NCI-H345 treated with DMSO at 0.1 percent for 48 hours (cell line): Measurements from ENCODE around the gene HECA.
"Not testable (repeated sequence)": the region's sequence is repeated elsewhere in the genome, so short reads cannot be mapped to it uniquely, and the experiment has no call there.

Experiments
- DNase-seq: peaks from one replicate; lab custom pipeline; 2025; ENCODE audit not compliant: unreplicated experiment; lab: John Stamatoyannopoulos, UW

The HECA gene

DNA sequence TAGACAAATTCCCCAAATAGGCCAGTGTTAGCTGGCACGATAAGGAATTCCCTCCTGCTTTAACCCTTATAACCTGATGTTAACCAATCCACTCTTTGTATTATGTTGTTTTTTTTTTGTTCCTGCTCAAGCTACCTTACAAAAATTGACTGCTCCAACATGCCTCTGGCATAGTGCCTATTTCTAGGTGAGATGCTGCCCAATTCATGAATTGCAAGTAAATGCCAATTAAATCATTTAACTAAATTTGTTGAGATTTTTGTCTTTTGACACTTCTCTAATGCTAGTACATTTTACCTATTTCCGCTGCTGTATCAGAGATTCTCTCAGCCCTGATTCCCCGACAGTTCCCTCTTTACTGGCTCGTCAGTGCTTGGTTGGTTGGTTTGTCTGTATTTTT, 66.5 kb downstream of the HECA start:
- no peak for DNase-seq

DNA sequence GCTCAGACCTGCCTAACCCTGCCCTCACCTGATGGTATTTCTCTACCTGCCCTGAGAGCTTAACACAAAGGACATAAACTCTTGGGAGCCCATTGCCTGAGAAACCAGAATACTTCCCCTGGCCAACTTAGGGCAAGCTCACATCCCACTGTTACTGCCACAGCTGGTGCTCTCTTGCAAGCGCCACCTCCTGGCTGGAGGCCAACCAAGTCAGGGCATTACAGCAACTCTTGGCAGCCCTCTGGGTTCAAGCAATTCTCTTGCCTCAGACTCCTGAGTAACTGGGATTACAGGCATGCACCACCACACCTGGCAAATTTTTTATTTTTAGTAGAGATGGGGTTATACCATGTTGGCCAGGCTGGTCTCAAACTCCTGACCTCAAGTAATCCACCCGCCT, 70.1 kb downstream of the HECA start:
- DNase-seq, result no peak

DNA sequence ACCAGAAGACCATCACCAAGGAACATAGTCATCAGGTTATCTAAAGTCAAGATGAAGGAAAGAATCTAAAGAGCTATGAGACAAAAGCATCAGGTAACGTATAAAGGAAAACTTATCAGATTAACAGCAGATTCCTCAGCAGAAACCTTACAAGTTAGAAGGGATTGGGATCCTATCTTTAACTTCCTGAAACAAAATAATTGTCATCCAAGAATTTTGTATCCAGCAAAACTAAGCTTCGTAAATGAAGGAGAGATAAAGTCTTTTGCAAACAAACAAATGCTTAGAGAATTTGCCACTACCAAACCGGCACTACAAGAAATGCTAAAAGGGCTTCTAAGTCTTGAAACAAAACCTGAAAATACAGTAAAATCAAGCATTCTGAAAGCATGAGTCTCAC, 71.0 kb downstream of the HECA start:
- no peak for DNase-seq

DNA sequence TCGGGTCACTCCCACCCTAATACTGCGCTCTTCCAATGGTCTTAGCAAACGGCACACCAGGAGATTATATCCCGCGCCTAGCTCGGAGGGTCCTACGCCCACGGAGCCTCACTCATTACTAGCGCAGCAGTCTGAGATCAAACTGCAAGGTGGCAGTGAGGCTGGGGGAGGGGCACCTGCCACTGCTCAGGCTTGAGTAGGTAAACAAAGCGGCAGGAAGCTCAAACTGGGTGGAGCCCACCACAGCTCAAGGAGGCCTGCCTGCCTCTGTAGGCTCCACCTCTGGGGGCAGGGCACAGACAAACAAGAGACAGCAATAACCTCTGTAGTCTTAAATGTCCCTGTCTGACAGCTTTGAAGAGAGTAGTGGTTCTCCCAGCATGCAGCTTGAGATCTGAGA, 75.9 kb downstream of the HECA start:
- DNase-seq, result not testable (repeated sequence)

DNA sequence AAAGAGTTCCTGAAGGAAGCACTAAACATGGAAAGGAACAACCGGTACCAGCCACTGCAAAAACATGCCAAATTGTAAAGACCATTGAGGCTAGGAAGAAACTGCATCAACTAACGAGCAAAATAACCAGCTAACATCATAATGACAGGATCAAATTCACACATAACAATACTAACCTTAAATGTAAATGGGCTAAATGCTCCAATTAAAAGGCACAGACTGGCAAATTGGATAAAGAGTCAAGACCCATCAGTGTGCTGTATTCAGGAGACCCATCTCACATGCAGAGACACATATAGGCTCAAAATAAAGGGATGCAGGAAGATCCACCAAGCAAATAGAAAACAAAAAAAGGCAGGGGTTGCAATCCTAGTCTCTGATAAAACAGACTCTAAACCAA, 77.6 kb downstream of the HECA start:
- not testable (repeated sequence) for DNase-seq

DNA sequence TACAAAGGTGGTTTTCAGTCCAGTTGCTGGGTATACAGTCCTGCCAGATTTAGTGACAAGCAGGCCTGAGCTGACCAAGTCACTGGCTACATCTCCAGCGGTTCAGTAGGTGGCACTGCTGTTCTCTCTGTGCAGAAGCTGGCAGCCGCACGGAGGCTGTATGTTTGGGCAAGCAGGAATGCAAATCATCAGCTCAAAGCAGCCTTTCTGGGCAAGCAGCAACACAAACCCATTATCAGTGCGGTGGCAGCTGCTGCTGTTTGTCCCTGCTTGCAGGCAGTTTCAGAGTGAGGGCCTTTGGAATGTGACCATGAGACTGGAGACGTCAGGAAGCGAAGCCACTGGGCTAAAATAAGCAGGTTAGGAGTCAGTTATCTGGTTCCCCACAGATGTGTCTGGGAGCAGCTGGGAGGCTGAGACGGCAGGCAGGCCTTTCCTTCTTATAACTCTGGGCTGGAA, 84.4 kb downstream of the HECA start:
- DNase-seq, result peak; percentile 82

DNA sequence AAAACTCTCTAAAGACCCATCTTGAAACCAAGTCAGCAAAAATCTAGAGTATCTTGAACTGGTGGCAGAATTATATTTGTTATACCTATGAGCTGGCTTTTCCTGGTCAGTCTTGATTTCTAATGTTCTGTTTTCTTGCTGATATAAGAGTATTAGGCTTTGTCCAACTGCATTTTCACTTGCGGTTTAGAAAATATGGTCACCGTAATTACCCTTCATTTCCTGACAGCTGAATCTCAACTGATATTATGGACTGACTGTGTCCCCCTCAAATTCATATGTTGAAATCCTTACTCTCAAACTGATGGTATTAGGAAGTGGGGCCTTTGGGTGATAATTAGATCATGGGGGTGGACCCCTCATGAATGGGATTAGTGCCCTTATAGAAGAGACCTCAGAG, 84.9 kb downstream of the HECA start:
- no peak for DNase-seq

DNA sequence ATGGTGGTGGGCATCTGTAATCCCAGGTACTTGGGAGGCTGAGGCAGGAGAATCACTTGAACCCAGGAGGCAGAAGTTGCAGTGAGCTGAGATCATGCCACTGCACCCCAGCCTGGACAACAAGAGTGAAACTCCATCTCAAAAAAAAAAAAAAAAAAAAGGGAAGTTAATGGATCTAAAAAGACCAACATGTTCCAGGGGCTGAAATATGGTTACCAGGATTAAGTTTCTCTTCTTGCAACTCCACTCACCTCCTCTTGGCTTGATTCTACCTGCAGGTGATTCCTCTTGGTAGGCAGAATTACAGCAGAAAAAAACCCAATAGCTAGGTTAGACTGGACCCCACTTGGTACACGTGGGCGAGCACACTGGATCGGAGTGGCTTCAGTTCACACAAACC, 93.5 kb downstream of the HECA start:
- DNase-seq, result not testable (repeated sequence)
